IPS-NIHi7 (cell line): ENCODE data around the gene KCNK3.

Experiments used
- DNase-seq: peaks from one replicate; pipeline ENCODE4 v3.0.0; 2012; ENCODE audit warnings: mixed read lengths; ENCODE audit errors: extremely low spot score

KCNK3 gene

DNA sequence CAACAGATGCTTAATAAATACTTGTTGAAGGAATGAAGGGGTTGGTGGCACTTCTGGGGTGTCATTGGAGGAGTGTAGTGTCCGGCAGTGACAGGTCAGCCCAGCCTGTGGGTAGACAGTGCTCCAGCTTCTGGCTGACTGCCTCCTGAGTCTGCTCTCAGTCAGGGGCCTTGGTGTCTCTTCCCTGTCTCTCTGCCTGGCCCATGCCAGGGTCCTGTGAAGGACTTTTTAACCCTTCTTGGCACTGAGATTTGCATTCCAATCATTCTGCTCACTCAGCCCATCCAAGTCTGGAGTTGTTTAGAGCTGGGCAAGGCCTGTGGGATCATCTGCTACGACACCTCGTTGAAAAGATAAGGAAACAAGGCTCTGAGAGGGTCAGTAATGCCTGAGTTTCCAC is 1.4 kb upstream of the KCNK3 start:
- no peak for DNase-seq

DNA sequence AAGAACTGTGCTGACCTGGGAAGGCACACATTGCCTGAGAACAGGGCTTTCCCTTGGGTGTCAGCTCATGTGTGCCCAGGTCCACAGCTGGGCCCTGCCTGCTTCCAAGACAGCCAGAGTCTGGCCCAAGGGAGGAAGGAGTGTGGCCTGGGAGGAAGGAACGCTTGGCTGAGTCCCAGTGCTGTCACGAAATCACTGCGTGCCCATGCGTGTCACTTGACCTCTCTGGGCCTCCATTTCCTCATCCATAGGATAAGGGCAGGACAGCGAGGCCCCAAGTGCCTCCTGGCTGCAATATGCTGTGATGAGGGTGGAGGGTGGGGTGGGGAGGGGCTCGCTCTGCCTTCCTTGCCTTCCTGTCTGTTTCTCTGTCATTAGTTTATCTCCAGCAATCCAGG is 642 bp upstream of the KCNK3 start:
- no peak for DNase-seq

GRCh38 chr2:26692897-26693849 is 651 bp downstream of the KCNK3 start:
- DNase-seq = peak; percentile 65

GRCh38 chr2:26694001-26694400 is 1.5 kb downstream of the KCNK3 start:
- DNase-seq = no peak

DNA sequence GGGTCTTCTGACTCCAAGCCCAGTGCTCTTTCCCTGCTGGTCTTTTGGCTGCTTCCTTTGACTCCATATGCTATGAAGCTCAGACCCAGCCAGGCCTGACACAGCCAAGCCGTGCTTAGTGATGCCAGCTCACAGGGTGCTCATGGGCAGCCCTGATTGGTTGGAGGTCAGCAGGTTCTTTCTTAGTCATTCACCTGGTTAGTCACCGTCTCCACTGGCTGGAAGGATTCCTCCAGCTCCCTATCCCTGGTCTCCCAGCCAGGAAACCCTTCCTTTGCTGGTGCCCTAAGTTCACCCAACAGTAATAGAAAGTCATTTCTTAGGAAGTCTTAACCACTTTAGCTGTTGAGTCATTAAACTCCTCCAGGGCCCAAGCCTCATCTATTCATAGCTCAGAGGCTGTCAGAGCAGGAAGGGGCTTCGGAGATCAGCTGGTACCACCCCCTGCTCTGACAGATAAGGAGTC is 3.9 kb downstream of the KCNK3 start:
- DNase-seq = peak; percentile 49

GRCh38 chr2:26697425-26697824 is 4.9 kb downstream of the KCNK3 start:
- no peak for DNase-seq

DNA sequence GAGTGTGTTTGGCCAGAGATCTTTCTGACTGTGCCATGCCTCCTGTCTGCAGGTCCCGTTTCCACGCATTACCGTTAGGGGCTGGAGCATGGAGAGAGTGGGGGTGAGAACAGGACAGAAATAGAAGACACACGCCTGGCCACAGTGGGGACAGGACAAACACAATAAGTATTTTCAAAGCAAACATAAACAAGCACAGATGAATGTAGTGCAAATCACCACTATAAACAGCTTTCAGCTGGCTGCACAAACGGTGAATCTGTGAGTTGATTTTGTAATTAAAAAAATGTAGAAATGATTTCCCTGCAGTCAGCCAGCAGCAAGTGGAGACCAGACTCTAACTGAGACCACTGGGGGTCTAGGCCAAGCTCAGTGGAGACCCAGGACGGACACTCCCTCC is 6.8 kb downstream of the KCNK3 start:
- DNase-seq = no peak

- no peak for DNase-seq
These were observed 7.6 kb downstream of the KCNK3 start for GRCh38 chr2:26700078-26700477.

DNA sequence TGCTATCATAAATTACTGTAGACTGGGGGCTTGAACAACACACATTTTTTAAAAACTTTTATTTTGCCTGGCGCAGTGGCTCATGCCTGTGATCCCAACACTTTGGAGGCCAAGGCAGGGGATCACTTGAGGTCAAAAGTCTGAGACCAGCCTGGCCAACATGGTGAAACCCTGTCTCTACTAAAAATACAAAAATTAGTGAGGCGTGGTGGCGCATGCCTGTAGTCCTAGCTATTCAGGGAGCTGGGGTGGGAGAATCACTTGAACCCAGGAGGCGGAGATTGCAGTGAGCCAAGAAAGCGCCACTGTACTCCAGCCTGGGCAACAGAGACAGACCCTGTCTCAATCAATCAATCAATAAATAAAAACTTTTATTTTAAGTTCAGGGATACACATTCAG is 9.1 kb downstream of the KCNK3 start:
- DNase-seq = no peak

- DNase-seq = no peak
These were observed 9.5 kb downstream of the KCNK3 start for GRCh38 chr2:26702025-26702424.

DNA sequence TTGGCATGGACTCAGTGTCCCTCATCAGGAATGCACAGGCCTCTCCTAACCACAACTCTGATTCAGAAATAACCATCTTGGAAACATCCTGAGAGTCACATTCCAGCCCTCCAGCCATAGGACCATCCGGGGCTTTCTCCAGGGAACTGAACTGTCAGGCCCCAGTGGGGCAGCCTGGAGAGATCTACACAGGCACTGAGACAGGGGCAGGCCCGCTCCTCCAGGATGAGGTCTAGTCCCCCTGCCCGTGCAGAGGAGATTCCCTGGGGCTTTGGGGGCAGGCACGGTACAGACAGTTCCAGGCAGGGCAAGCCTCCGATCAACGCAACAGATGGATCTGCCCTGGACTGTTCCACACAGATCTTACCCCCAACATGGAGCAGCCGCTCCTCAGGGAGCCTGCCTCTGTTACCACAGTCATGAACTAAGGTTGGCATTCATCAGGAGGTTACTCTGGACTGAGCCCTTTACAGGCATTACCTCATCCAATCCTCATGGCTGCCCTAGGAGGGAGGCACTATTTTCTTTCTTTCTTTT is 12.0 kb downstream of the KCNK3 start:
- DNase-seq = no peak

GRCh38 chr2:26705126-26705525 is 12.6 kb downstream of the KCNK3 start:
- no peak for DNase-seq

- no peak for DNase-seq
These were observed 13.6 kb downstream of the KCNK3 start for GRCh38 chr2:26706093-26706492.

GRCh38 chr2:26706616-26707473 is 14.3 kb downstream of the KCNK3 start:
- DNase-seq = peak; percentile 52

DNA sequence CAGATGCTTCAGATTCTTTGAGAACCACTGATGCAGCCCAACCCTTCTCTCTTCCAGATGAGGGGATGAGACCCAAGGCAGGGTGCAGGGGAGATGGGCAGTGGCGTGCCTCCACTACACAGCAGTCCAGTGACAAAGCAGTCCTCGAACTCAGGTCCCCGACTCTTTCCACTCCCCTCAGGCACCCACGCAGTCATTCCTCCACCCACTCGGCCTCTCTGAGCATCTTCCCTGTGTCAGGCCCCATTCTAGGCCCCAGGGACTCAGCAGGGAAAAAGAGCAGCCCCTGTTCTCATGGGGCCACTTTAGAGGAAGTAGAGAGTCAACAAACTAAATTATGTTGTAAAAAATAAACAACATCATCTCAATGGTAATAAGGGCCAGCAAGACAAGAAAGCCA is 15.2 kb downstream of the KCNK3 start:
- no peak for DNase-seq

DNA sequence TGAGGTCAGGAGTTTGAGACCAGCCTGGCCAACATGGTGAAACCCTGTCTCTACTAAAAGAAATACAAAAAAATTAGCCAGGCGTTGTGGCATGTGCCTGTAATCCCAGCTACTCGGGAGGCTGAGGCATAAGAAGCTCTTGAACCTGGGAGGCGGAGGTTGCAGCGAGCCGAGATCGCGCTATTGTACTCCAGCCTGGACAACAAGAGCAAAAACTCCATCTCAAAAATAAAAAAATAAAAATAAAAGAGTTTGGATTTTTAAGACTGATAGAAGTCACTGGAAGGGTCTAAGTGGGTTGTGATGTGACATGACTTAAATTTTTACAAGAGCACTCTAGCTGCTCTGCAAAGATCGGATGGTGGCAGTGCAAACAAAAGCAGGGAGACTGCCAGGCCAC is 15.9 kb downstream of the KCNK3 start:
- no peak for DNase-seq

DNA sequence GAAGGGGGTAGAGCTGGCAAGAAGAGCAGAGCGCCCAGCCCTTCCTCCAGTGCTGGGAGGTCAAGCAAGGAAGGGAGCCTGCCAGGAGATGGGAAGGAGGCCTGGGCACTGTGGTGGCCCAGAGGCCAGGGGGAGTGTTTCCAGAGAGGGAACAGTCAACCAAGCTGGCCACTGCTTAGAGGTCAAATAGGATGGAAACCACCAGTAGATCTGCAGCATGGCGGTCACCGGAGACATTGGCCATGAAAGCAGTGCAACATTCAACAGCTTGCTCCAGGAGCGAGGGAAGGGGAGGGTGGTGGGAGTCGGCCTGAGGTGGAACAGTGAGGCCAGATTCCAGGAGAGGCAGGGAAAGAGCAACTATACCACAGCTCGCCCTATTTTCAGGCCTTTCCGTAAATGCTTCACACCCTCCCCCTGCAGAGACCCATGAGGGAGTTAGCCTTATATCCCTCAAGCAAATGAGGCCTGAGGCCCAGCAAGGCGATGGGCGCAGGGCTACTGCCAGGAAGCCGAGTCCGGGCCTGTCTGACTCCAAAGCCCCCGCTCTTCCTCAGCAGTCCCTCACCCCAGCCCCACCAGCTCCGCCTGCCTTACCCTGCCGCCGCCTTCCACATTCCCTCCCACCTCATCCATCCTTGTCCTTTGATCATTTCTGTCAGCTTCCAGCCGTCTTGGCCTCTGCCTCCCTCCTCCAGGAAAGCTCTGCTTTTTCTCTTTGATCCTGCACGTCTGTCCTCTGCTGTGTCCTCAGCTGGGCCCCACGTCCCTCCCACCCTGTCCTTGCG is 17.0 kb downstream of the KCNK3 start:
- DNase-seq = no peak

DNA sequence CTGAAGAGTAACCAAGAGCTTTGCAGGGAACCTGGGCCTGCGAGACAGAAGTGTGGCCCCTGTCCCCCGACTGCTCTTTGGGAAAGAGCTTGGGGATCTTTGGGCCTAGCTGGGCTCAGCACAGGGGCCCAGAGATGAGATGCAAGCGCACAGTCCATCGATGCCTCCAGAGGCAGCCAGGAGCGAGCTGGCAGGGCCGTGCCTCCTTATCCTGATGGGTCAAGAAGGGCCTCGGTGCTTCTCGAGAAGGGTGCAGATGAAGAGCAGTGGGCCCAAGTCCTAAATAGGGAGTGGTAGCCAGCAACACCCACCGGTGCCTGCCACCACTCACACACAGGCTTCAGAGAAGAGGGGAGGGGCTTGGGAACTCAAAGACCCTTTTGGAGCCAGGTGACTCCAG is 17.6 kb downstream of the KCNK3 start:
- DNase-seq = no peak

DNA sequence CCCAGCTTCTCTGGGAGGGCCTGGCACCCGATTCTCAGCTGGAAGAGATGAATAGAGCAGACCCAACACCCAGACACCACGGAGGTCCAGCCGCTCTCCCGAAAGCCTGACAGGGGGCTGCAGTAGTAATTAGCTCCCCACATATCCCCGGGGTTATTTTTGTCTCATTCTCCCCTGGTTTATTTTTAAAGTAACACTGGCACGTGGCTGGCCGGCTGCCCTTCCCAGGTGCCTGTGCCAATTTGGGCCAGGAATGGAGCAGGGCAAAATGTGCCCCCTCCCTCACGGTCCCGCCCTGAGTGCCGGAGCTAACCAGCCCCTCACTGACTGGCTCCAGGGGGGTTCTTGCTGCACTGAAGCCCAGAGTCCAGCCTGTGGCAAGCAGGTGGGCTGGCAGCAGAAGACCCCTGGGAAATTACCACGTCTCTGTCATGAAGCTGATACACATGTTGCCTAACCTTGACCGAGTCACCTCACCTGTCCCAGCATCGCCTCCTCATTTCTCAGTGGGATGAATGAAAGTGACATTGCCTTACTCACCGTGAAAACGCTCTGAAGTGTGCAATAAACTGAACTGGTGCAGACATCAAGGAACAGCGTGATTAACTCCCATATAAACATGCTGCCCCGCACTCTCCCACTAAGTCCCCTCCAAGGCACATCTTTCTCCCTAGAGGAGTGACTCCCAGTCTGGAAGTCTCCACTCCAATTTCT is 18.4 kb downstream of the KCNK3 start:
- DNase-seq = no peak

GRCh38 chr2:26711457-26712161 is 19.1 kb downstream of the KCNK3 start:
- no peak for DNase-seq
